HG03565 (cell line): ENCODE data around the gene ULK3.

Experiments
- ATAC-seq: cut with Tn5 transposase; IDR thresholded peaks from one replicate; pipeline ENCODE4 v1.9.1; 2021; ENCODE audit warnings: mild to moderate bottlenecking, moderate library complexity; ENCODE audit not compliant: unreplicated experiment

The ULK3 gene

GRCh38 chr15:74868059-74868458 is 25.1 kb upstream of the ULK3 start:
- no peak for ATAC-seq

GRCh38 chr15:74867466-74868038 is 24.6 kb upstream of the ULK3 start:
- no peak for ATAC-seq

GRCh38 chr15:74866090-74866489 is 23.1 kb upstream of the ULK3 start:
- no peak for ATAC-seq

GRCh38 chr15:74865316-74865715 is 22.4 kb upstream of the ULK3 start:
- ATAC-seq: no peak

GRCh38 chr15:74864296-74864695 is 21.3 kb upstream of the ULK3 start:
- no peak for ATAC-seq

- no peak for ATAC-seq
Observed at GRCh38 chr15:74863239-74864056, 20.5 kb upstream of the ULK3 start.

GRCh38 chr15:74858369-74858740 is 15.4 kb upstream of the ULK3 start:
- ATAC-seq: no peak

GRCh38 chr15:74857671-74858368 is 14.9 kb upstream of the ULK3 start:
- ATAC-seq: no peak

GRCh38 chr15:74857082-74857655 is 14.2 kb upstream of the ULK3 start:
- peak; percentile 54 for ATAC-seq

GRCh38 chr15:74856537-74856936 is 13.6 kb upstream of the ULK3 start:
- ATAC-seq: no peak

GRCh38 chr15:74855857-74856256 is 12.9 kb upstream of the ULK3 start:
- ATAC-seq: no peak

- no peak for ATAC-seq
Observed at GRCh38 chr15:74854453-74855022, 11.6 kb upstream of the ULK3 start.

GRCh38 chr15:74851960-74852359 is 9.0 kb upstream of the ULK3 start:
- no peak for ATAC-seq

GRCh38 chr15:74850393-74850792 is 7.4 kb upstream of the ULK3 start:
- no peak for ATAC-seq

- ATAC-seq: no peak
Observed at GRCh38 chr15:74847432-74847831, 4.5 kb upstream of the ULK3 start.

- no peak for ATAC-seq
Observed at GRCh38 chr15:74845581-74845980, 2.6 kb upstream of the ULK3 start.

GRCh38 chr15:74845208-74845568 is 2.2 kb upstream of the ULK3 start:
- ATAC-seq: no peak

- ATAC-seq: no peak
Observed at GRCh38 chr15:74844319-74845207, 1.6 kb upstream of the ULK3 start.

GRCh38 chr15:74843891-74844299 is 939 bp upstream of the ULK3 start:
- no peak for ATAC-seq

GRCh38 chr15:74843445-74843828 is 481 bp upstream of the ULK3 start:
- no peak for ATAC-seq
